ENCODE results near the gene CDK19.
"Not testable (repeated sequence)": the region's sequence is repeated elsewhere in the genome, so short reads cannot be mapped to it uniquely, and the experiment has no call there.

Gene CDK19

DNA sequence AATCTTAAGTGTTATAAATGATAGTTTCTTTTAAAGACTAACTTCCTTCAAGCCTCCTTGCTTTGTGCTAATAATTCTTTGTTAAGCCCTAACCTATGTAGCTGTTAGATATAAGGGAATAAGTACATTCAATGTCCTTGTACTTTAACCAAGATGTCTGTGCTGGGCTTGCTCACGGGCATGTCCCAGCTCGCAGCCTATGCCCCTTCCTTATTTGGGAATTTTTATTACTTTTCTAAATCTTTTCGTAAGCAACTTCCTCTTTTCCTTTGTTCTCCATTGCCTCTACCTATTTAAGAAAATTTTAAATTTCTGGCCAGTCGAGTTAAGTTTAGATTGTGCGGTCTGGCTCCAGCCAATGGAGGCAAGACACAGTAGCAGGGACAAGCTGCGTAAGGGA lies 26.0 kb upstream of the CDK19 start:
- H3K27me3 ChIP-seq (ENCODE audit: insufficient read depth, poor library complexity, severe bottlenecking) = no peaks in the 10 kb centered on the region
- ATAC-seq (ENCODE audit: low read depth) = no peak

GRCh38 chr6:110835751-110836150 lies 20.5 kb upstream of the CDK19 start:
- not testable (repeated sequence) for H3K36me3 ChIP-seq (ENCODE audit: low read depth); H3K9me3 ChIP-seq (ENCODE audit: severe bottlenecking); H3K27me3 ChIP-seq (ENCODE audit: insufficient read depth, poor library complexity, severe bottlenecking); H3K4me1 ChIP-seq (ENCODE audit: insufficient read depth, poor library complexity, severe bottlenecking); ATAC-seq (ENCODE audit: low read depth); H3K4me3 ChIP-seq (ENCODE audit: severe bottlenecking); H3K27ac ChIP-seq (ENCODE audit: poor library complexity, severe bottlenecking); DNase-seq (ENCODE audit: low spot score)

More for the DNA sequence above, 26.0 kb upstream of the CDK19 start:
- Histone ChIP-seq H3K4me3 (ENCODE audit: severe bottlenecking) (no peak overlapping the region), H3K4me1 (ENCODE audit: insufficient read depth, poor library complexity, severe bottlenecking) (peaks cover 7% of the 10 kb centered on the region), H3K36me3 (ENCODE audit: low read depth) (no peaks in the 10 kb centered on the region), H3K9me3 (ENCODE audit: severe bottlenecking) (no peaks in the 10 kb centered on the region), H3K27ac (ENCODE audit: poor library complexity, severe bottlenecking) (no peak overlapping the region)
- no peak for DNase-seq (ENCODE audit: low spot score)
- TF ChIP-seq, protein P1, sequence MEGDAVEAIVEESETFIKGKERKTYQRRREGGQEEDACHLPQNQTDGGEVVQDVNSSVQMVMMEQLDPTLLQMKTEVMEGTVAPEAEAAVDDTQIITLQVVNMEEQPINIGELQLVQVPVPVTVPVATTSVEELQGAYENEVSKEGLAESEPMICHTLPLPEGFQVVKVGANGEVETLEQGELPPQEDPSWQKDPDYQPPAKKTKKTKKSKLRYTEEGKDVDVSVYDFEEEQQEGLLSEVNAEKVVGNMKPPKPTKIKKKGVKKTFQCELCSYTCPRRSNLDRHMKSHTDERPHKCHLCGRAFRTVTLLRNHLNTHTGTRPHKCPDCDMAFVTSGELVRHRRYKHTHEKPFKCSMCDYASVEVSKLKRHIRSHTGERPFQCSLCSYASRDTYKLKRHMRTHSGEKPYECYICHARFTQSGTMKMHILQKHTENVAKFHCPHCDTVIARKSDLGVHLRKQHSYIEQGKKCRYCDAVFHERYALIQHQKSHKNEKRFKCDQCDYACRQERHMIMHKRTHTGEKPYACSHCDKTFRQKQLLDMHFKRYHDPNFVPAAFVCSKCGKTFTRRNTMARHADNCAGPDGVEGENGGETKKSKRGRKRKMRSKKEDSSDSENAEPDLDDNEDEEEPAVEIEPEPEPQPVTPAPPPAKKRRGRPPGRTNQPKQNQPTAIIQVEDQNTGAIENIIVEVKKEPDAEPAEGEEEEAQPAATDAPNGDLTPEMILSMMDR (IDR thresholded peaks at IDR 0.05; ENCODE audit: poor library complexity, severe bottlenecking) = no peak

GRCh38 chr6:110833831-110834230 lies 18.6 kb upstream of the CDK19 start:
- Histone ChIP-seq H3K27ac (ENCODE audit: poor library complexity, severe bottlenecking) (no peak overlapping the region), H3K4me3 (ENCODE audit: severe bottlenecking) (no peak overlapping the region), H3K36me3 (ENCODE audit: low read depth) (no peaks in the 10 kb centered on the region), H3K27me3 (ENCODE audit: insufficient read depth, poor library complexity, severe bottlenecking) (no peaks in the 10 kb centered on the region), H3K4me1 (ENCODE audit: insufficient read depth, poor library complexity, severe bottlenecking) (no peaks in the 10 kb centered on the region), H3K9me3 (ENCODE audit: severe bottlenecking) (no peaks in the 10 kb centered on the region)
- TF ChIP-seq, protein P1 (IDR thresholded peaks at IDR 0.05; ENCODE audit: poor library complexity, severe bottlenecking) = no peak
- ATAC-seq (ENCODE audit: low read depth) (no peak), DNase-seq (ENCODE audit: low spot score) (no peak)

DNA sequence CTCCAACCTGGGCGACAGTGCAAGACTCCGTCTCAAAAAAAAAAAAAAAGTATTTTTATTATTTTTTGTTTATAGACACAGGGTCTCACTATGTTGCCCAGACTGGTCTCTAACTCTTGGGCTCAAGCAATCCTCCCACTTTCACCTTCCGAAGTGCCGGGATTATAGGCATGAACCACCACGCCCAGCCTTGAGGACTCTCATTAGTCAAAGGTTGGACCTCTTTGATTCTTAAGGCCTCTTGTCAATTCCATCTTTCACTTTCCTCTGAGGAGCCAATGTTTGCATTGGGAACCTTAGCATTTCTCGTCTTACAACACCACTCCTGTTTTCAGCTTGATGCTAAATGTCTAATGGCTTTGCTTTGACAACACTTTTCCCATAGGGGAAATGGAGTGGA lies 16.1 kb upstream of the CDK19 start:
- Histone ChIP-seq H3K9me3 (ENCODE audit: severe bottlenecking) (no peaks in the 10 kb centered on the region), H3K27me3 (ENCODE audit: insufficient read depth, poor library complexity, severe bottlenecking) (no peaks in the 10 kb centered on the region), H3K4me3 (ENCODE audit: severe bottlenecking) (no peak overlapping the region), H3K36me3 (ENCODE audit: low read depth) (no peaks in the 10 kb centered on the region), H3K27ac (ENCODE audit: poor library complexity, severe bottlenecking) (no peak overlapping the region), H3K4me1 (ENCODE audit: insufficient read depth, poor library complexity, severe bottlenecking) (no peaks in the 10 kb centered on the region)
- DNase-seq (ENCODE audit: low spot score) (no peak), ATAC-seq (ENCODE audit: low read depth) (no peak)
- TF ChIP-seq, protein P1 (IDR thresholded peaks at IDR 0.05; ENCODE audit: poor library complexity, severe bottlenecking) = no peak

DNA sequence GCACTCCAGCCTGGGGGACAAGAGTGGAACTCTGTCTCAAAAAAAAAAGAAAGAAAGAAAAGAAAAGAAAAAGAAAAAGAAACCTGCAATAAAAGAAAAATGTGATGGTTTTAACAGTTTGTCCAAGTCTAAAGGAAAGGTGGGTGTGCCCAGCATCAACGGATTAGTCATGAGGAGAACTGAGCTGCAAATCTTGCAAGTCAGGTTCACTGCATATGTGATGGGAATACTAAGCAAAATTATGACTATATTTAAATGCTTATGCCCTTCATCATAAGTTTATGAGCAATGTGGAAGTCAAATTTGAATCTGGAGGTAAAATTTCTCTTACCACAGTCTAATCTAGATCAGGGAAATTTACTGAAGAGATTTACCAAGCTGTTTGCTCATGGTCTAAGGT lies 13.1 kb upstream of the CDK19 start:
- peak; percentile 64; the same call in 1 of the 3 replicates for ATAC-seq (ENCODE audit: low read depth)
- DNase-seq (ENCODE audit: low spot score) = no peak
- H3K27ac ChIP-seq (ENCODE audit: poor library complexity, severe bottlenecking) = no peak overlapping the region

More for the DNA sequence above, 13.1 kb upstream of the CDK19 start:
- Histone ChIP-seq H3K27me3 (ENCODE audit: insufficient read depth, poor library complexity, severe bottlenecking) (no peaks in the 10 kb centered on the region), H3K36me3 (ENCODE audit: low read depth) (no peaks in the 10 kb centered on the region), H3K4me3 (ENCODE audit: severe bottlenecking) (no peak overlapping the region), H3K4me1 (ENCODE audit: insufficient read depth, poor library complexity, severe bottlenecking) (no peaks in the 10 kb centered on the region), H3K9me3 (ENCODE audit: severe bottlenecking) (no peaks in the 10 kb centered on the region)
- TF ChIP-seq, protein P1 (IDR thresholded peaks at IDR 0.05; ENCODE audit: poor library complexity, severe bottlenecking) = no peak
